NK-92 (cell line): Measurements from ENCODE around the gene FRMD1.

Experiments used
- DNase-seq: peaks from one replicate; lab custom pipeline; 2025; ENCODE audit not compliant: unreplicated experiment; lab: John Stamatoyannopoulos, UW

The FRMD1 gene

GRCh38 chr6:168078943-168079405 lies at the start of gene FRMD1:
Gene FRMD1, minus strand, starts transcription at chr6:168079212. Its CDS starts 118 bp downstream, at chr6:168079094.
- no peak for DNase-seq

GRCh38 chr6:168128006-168128630 lies 49.1 kb upstream of the FRMD1 start:
- no peak for DNase-seq

- DNase-seq, result no peak
Observed at GRCh38 chr6:168127384-168127868, 48.4 kb upstream of the FRMD1 start.

GRCh38 chr6:168126566-168127383 lies 47.8 kb upstream of the FRMD1 start:
- no peak for DNase-seq

GRCh38 chr6:168125429-168126001 lies 46.5 kb upstream of the FRMD1 start:
- DNase-seq, result no peak

GRCh38 chr6:168124921-168125320 lies 45.9 kb upstream of the FRMD1 start:
- DNase-seq, result no peak

- no peak for DNase-seq
Observed at GRCh38 chr6:168124158-168124557, 45.1 kb upstream of the FRMD1 start.

- DNase-seq, result no peak
Observed at GRCh38 chr6:168123165-168123911, 44.3 kb upstream of the FRMD1 start.

- no peak for DNase-seq
Observed at GRCh38 chr6:168122521-168122920, 43.5 kb upstream of the FRMD1 start.

- no peak for DNase-seq
Observed at GRCh38 chr6:168122011-168122410, 43.0 kb upstream of the FRMD1 start.

- DNase-seq, result no peak
Observed at GRCh38 chr6:168121303-168121665, 42.3 kb upstream of the FRMD1 start.

GRCh38 chr6:168120390-168121302 lies 41.6 kb upstream of the FRMD1 start:
- no peak for DNase-seq

- no peak for DNase-seq
Observed at GRCh38 chr6:168119539-168119938, 40.5 kb upstream of the FRMD1 start.

- DNase-seq, result no peak
Observed at GRCh38 chr6:168118935-168119334, 39.9 kb upstream of the FRMD1 start.

- no peak for DNase-seq
Observed at GRCh38 chr6:168117942-168118341, 38.9 kb upstream of the FRMD1 start.

GRCh38 chr6:168116975-168117899 lies 38.2 kb upstream of the FRMD1 start:
- DNase-seq, result no peak

GRCh38 chr6:168116438-168116974 lies 37.5 kb upstream of the FRMD1 start:
- no peak for DNase-seq

GRCh38 chr6:168115748-168116437 lies 36.9 kb upstream of the FRMD1 start:
- DNase-seq, result no peak
